ENCODE measurements around the gene GATB. TPM values are rescaled to one million over a fixed set of nuclear protein-coding genes. Genes with fewer than 3 reads are reported as not detected.

GATB gene
- total RNA-seq, 2 experiments from 2014 or later, result 13.8 to 16.3 TPM

DNA sequence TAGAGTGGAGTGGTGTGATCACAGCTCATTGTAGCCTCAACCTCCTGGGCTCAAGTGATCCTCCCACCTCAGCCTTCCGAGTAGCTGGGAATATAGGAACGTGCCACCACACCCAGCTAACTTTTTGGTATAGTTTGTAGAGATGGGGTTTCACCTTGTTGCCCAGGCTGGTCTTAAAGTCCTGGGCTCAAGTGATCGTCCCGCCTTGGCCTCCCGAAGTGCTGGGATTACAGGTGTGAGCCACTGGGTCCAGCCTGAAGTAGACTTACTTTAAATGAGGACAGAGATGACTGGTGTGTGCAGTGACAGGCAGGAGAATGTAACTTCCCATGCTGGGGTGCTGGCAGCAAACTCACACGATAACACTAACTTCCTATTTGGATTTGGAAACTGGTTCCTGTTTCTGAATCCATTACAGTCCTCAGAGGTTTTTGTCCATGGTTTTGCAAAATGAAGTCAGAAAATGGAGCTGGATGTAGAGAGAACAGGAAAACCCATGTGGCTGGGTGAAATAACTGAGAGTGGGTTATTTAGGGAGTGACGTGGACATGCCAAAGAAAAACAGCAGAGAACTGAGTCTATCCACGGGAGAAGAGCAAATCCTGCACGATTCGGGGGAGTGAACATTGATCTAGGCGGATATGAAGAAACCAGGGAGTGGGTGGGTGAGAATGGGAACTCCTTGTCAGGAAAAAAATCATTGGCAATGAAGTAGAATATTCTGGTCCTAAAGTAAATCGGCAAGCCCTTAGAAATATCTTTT, 95.6 kb downstream of the GATB start:
- no peaks in the 10 kb centered on the region for H3K27me3 Mint-ChIP-seq (ENCODE audit: low read depth)
- CTCF ChIA-PET, result no interaction called here
- ATAC-seq (no peak), DNase-seq (no peak)
- POLR2A ChIA-PET, result no interaction called here
- H3K27ac Mint-ChIP-seq, result no peak overlapping the region
- H3K9me3 Mint-ChIP-seq (ENCODE audit: insufficient read depth), result no peaks in the 10 kb centered on the region
- H3K4me3 Mint-ChIP-seq, result no peak overlapping the region
- peaks cover 14% of the 10 kb centered on the region for H3K4me1 Mint-ChIP-seq (ENCODE audit: low read depth)
- no peaks in the 10 kb centered on the region for H3K36me3 Mint-ChIP-seq (ENCODE audit: low read depth)

DNA sequence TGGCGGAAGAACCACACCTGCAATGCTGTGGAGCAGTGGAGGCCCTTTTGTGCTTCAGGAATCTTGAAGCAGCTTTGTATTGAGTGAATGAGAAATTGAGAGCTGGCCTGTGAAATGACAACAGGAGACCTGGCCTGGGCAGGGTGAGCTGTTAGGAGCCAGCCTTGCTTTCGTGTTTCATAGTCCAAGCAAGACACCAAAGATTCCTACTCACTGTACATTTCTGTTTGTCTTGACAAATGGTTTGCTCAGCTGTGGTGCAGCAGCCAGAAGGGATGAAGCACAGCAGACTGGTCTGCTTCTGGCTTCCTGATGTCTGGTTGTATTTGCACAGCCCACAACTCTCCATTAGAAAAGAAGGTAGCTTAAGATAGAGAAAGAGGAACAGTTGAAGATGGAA, 96.5 kb downstream of the GATB start:
- H3K36me3 Mint-ChIP-seq (ENCODE audit: low read depth), result no peaks in the 10 kb centered on the region
- CTCF ChIA-PET, result no interaction called here

DNA sequence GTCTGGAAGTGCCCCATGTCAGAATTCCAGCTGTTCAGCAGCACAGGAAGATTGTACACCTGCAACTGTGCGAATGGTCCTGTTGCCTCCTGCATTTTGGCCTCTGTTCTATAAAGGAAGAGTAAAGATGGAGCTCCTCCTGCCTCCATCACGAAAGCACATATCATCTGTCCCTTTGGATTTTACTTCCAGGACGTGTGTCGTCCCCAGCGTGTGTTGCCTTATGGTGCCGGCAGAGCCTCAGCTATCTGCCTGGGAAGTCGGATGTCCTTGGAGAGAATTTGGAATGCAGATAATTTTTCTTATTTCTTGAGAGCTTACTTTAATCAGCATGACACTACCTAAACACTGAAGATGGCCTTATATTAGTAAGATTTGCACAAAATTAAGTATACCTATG, 97.7 kb downstream of the GATB start:
- no peaks in the 10 kb centered on the region for H3K36me3 Mint-ChIP-seq (ENCODE audit: low read depth)

More for the DNA sequence above, 96.5 kb downstream of the GATB start:
- DNase-seq (no peak), ATAC-seq (no peak)
- Mint-ChIP-seq H3K27me3 (ENCODE audit: low read depth) (no peaks in the 10 kb centered on the region), H3K27ac (no peak overlapping the region), H3K9me3 (ENCODE audit: insufficient read depth) (no peaks in the 10 kb centered on the region), H3K4me1 (ENCODE audit: low read depth) (peaks cover 23% of the 10 kb centered on the region), H3K4me3 (no peak overlapping the region)
- POLR2A ChIA-PET, result no interaction called here

DNA sequence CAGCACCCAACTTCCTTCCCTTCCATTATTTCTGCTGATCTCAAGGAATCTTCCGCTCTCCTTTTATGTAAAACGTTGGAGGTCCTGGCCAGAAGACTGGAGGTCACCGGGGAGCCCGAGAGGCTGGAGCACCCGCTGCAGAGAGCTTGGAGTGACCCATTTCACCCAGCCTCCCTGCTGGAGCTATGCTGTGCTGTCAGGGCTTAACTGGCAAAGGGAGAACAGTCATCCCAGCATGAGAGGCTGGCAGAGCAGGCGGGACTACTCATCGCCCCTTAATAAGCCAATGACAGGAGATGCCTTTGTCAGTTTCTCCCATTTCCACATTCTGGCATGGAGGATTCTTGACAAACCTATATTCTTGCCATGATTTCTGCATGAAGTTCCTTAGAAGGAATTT, 98.9 kb downstream of the GATB start:
- Mint-ChIP-seq H3K4me1 (ENCODE audit: low read depth) (peaks cover 26% of the 10 kb centered on the region), H3K36me3 (ENCODE audit: low read depth) (no peaks in the 10 kb centered on the region), H3K4me3 (no peak overlapping the region), H3K27ac (no peak overlapping the region), H3K9me3 (ENCODE audit: insufficient read depth) (no peaks in the 10 kb centered on the region), H3K27me3 (ENCODE audit: low read depth) (no peaks in the 10 kb centered on the region)
- no peak for DNase-seq
- CTCF ChIA-PET, result no interaction called here
- ATAC-seq, result no peak
- POLR2A ChIA-PET, result no interaction called here

More for the DNA sequence above, 97.7 kb downstream of the GATB start:
- DNase-seq (no peak), ATAC-seq (no peak)
- no peaks in the 10 kb centered on the region for H3K9me3 Mint-ChIP-seq (ENCODE audit: insufficient read depth)
- ChIA-PET CTCF (no interaction called here), POLR2A (no interaction called here)
- no peak overlapping the region for H3K4me3 Mint-ChIP-seq
- no peaks in the 10 kb centered on the region for H3K27me3 Mint-ChIP-seq (ENCODE audit: low read depth)
- H3K4me1 Mint-ChIP-seq (ENCODE audit: low read depth), result peaks cover 32% of the 10 kb centered on the region
- H3K27ac Mint-ChIP-seq, result no peak overlapping the region

DNA sequence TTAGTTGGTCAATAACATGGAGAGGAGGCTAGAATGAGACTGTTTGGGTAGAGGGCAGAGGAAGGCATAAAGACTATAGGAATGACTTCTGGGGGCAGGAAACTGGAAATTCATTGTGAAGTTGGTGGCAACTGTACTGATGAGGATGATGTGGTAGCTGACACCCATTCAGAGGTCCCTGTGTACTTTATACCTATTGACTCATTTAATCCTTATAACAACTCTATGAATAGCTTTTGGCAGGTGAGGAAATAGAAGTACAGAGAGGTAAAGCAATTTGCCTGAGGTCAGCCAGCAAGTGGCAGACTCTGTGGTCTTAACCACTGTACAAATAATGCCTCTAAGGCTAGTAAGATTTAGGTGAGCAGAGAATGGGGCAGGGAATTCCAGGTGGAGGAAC, 100.1 kb downstream of the GATB start:
- H3K27ac Mint-ChIP-seq, result peak overlapping the region; percentile 23
- H3K36me3 Mint-ChIP-seq (ENCODE audit: low read depth), result no peaks in the 10 kb centered on the region
- H3K4me1 Mint-ChIP-seq (ENCODE audit: low read depth), result peaks cover 20% of the 10 kb centered on the region
- CTCF ChIA-PET, result interaction anchor here (0.6 kb wide), 1 partner anchor 9 kb away, joined by 3 read pairs; no protein-coding TSS in a partner anchor
- ATAC-seq, result no peak
- no peak overlapping the region for H3K4me3 Mint-ChIP-seq
- no peaks in the 10 kb centered on the region for H3K9me3 Mint-ChIP-seq (ENCODE audit: insufficient read depth)
- no peaks in the 10 kb centered on the region for H3K27me3 Mint-ChIP-seq (ENCODE audit: low read depth)
- DNase-seq, result no peak
- POLR2A ChIA-PET, result no interaction called here

DNA sequence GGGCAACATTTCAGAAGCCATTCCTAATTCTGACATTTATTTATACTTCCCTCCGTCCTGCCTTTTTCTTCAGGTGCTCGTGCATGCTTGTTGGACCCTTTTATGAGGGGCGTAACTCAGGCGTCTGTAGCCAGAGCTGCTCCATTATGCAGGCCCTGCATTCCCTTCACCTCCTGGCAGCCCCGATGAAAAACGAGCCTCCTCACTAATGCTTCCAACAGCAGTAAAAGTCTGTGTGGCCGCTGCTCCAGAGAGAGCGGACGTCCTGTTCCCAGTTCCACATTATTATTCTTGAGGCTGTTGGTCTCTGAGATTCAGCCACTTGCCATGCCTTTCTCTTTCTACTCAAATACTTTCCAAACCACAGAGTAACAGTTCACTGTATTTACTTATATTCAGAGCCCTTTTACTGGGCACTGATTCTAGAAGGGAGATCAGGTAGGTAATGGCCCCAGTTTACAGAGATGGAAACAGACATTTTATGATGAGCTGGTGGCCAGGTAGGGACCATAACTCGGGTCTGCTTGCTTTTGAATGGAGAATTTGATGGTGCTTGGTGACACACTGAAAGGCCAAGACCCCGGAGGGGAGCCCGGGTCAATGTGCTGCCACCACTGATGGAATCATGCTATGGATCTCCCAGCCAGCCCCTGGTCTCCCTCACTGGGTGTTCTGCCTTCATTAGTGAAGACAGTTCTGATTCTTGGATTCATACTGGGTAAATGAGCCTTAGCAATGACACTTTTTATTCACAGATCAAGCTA, 101.0 kb downstream of the GATB start:
- Mint-ChIP-seq H3K9me3 (ENCODE audit: insufficient read depth) (no peaks in the 10 kb centered on the region), H3K4me1 (ENCODE audit: low read depth) (peaks cover 20% of the 10 kb centered on the region), H3K27ac (peak overlapping the region; percentile 85), H3K4me3 (no peak overlapping the region), H3K36me3 (ENCODE audit: low read depth) (no peaks in the 10 kb centered on the region), H3K27me3 (ENCODE audit: low read depth) (no peaks in the 10 kb centered on the region)
- ChIA-PET CTCF (no interaction called here), POLR2A (interaction anchor here (0.7 kb wide), 1 partner anchor 418 kb away, joined by 3 read pairs; no protein-coding TSS in a partner anchor)
- no peak for ATAC-seq
- no peak for DNase-seq

DNA sequence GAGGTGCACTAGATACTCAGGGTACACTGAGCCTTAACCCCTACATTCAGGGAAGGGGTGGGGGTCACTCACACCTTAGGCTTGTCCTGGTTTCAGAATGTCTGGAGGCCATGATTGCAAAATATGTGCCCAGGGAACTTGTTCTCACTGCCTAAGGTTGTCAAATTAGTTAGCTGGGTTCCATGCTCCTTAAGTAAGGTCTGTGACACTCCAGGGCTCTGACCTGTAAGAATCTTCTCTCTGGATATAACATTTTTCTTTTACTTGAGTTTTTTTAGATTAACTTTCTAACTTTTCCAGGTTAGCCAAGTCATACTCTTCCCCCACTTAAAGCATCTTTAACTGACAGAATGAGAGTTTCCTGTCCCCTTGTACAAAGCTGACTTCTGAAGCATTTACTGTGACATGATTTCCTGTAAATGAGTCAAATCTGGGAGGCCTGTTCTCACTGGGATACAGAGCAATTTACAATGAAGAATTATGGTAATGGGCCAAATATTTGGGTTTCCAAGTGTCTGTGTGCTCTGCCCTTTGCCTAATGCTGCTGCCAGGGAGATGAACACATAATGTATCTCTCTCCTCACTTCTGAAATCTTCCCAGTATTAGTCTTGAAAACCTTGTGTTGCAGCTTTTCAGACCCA, 101.7 kb downstream of the GATB start:
- H3K27me3 Mint-ChIP-seq (ENCODE audit: low read depth), result no peaks in the 10 kb centered on the region
- no peaks in the 10 kb centered on the region for H3K36me3 Mint-ChIP-seq (ENCODE audit: low read depth)
- peak overlapping the region; percentile 85 for H3K27ac Mint-ChIP-seq
- H3K4me1 Mint-ChIP-seq (ENCODE audit: low read depth), result peaks cover 20% of the 10 kb centered on the region
- ChIA-PET POLR2A (interaction anchor here (0.7 kb wide), 1 partner anchor 417 kb away, joined by 3 read pairs; no protein-coding TSS in a partner anchor), CTCF (interaction anchor here (1.6 kb wide), 1 partner anchor 13 kb away, joined by 3 read pairs; no protein-coding TSS in a partner anchor)
- no peak for DNase-seq
- H3K9me3 Mint-ChIP-seq (ENCODE audit: insufficient read depth), result no peaks in the 10 kb centered on the region
- ATAC-seq, result peak; percentile 73
- H3K4me3 Mint-ChIP-seq, result no peak overlapping the region

DNA sequence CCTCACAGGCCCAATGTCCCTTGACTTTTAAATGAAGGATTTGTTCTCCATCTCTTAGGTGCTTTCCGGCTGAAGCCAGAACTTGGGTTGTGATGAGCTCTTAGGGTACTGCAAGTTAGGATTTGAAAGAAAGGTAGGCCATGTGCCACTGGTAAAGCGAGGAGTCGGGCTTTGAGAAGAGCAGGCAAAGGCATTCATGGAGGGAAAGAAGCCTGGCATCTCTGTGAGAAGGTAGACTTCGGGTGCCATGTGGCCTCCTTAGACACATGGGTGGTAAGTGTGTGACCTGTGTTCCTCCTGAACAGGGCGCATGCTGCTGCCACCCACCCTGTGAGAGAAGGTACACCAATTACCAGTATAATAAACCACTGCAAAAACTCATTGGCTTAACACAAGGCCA, 102.9 kb downstream of the GATB start:
- Mint-ChIP-seq H3K36me3 (ENCODE audit: low read depth) (no peaks in the 10 kb centered on the region), H3K27ac (peak overlapping the region; percentile 18)
- CTCF ChIA-PET, result interaction anchor here (1.1 to 1.6 kb wide), 2 partner anchors 10 to 12 kb away, joined by 3 read pairs; no protein-coding TSS in a partner anchor

DNA sequence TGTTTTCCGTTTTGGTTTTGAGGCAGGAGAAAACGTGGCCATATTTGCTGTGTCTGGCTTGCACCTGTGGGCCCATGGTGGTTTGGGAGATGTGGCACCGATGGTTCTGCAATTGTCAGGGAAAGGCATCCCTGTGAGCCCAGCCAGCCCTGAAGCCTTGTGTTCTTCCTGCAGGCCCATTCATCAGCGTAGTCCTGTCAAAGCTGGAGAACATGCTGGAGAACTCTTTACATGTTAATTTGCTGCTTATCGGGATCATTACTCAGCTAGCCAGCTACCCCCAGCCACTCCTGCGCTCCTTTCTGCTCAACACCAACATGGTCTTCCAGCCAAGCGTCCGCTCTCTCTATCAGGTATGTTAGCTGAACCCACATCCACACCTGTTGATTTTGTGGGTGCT, 104.7 kb downstream of the GATB start:
- Mint-ChIP-seq H3K27ac (no peak overlapping the region), H3K9me3 (ENCODE audit: insufficient read depth) (no peaks in the 10 kb centered on the region), H3K4me1 (ENCODE audit: low read depth) (peaks cover 20% of the 10 kb centered on the region), H3K4me3 (no peak overlapping the region), H3K36me3 (ENCODE audit: low read depth) (no peaks in the 10 kb centered on the region), H3K27me3 (ENCODE audit: low read depth) (peaks cover 3% of the 10 kb centered on the region)
- ChIA-PET POLR2A (no interaction called here), CTCF (no interaction called here)
- ATAC-seq (no peak), DNase-seq (no peak)

More for the DNA sequence above, 102.9 kb downstream of the GATB start:
- no peaks in the 10 kb centered on the region for H3K9me3 Mint-ChIP-seq (ENCODE audit: insufficient read depth)
- no peak overlapping the region for H3K4me3 Mint-ChIP-seq
- no peak for DNase-seq
- POLR2A ChIA-PET, result no interaction called here
- H3K27me3 Mint-ChIP-seq (ENCODE audit: low read depth), result peaks cover 3% of the 10 kb centered on the region
- peaks cover 20% of the 10 kb centered on the region for H3K4me1 Mint-ChIP-seq (ENCODE audit: low read depth)
- ATAC-seq, result no peak

DNA sequence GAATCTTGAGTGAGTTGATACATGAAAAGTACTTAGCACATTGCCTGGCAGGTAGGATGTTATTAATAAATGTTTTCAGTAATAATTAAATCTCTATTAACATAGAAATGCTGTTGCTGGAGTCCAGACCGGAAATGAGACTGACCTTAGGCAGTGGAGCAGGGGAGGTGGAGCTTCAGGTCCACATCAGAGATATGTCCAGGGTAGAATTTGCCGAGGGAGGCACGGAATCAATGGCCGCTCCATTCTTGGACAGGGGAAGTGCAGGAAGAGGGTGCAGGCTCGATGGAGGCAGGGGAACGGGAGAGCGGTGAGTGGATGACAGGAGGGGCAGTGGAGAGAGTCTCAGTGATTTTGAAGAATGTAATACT, 107.3 kb downstream of the GATB start:
- ChIA-PET POLR2A (no interaction called here), CTCF (interaction anchor here (1.3 kb wide), 1 partner anchor 536 kb away, joined by 3 read pairs; no protein-coding TSS in a partner anchor)

DNA sequence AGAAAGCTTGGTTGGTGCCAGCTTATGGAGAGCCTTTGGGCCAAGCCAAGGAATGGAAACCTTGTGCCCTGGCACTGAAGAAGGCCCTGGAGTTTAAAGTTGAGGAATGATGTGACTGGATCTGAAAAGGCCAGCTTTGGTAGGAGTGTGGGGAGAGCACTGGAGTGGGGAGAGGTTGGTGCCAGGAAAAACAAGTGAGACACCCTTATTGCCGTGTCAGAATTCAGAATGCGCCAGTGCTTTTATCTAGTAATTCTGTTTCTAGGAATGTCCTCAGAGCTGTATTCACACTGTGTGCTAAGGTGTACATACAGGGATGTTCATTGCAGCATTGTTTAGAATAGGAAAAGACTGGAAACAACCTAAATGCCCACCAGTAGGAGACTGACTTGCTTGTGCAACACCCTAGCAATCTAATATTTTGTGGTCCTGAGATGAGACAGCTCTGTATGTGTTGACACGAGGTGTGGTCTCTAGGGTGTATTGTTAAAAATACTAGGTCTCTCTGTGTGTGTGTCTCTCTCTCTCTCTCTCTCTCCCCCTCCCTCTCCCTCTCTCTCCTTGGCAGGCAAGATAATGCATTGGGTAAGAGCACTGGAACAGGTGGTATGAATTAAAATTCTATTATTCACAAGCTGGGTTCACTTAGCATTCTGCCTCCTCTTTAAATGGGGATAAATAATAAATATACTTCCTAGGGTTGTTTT, 107.8 kb downstream of the GATB start:
- CTCF ChIA-PET, result interaction anchor here (1.1 to 1.3 kb wide), 3 partner anchors 9 to 536 kb away, joined by 3 to 4 read pairs (median 3); no protein-coding TSS in a partner anchor
- peaks cover 3% of the 10 kb centered on the region for H3K27me3 Mint-ChIP-seq (ENCODE audit: low read depth)
- no peak overlapping the region for H3K4me3 Mint-ChIP-seq
- H3K36me3 Mint-ChIP-seq (ENCODE audit: low read depth), result no peaks in the 10 kb centered on the region
- ATAC-seq (no peak), DNase-seq (no peak)
- POLR2A ChIA-PET, result no interaction called here
- H3K4me1 Mint-ChIP-seq (ENCODE audit: low read depth), result no peaks in the 10 kb centered on the region
- no peaks in the 10 kb centered on the region for H3K9me3 Mint-ChIP-seq (ENCODE audit: insufficient read depth)
- H3K27ac Mint-ChIP-seq, result no peak overlapping the region

More for the DNA sequence above, 107.3 kb downstream of the GATB start:
- ATAC-seq (no peak), DNase-seq (no peak)
- Mint-ChIP-seq H3K27me3 (ENCODE audit: low read depth) (peaks cover 3% of the 10 kb centered on the region), H3K4me3 (no peak overlapping the region), H3K4me1 (ENCODE audit: low read depth) (peaks cover 2% of the 10 kb centered on the region), H3K36me3 (ENCODE audit: low read depth) (no peaks in the 10 kb centered on the region), H3K9me3 (ENCODE audit: insufficient read depth) (no peaks in the 10 kb centered on the region), H3K27ac (no peak overlapping the region)

Measured in activated CD8-positive, alpha-beta T cell treated with anti-CD3 and anti-CD28 coated beads, Interleukin-2, amount 10 ng/mL, durations not matched to agents 7 days and 5 days (primary cell).